DND-41 (cell line): ENCODE measurements around the gene MTHFR.

ENCODE experiments used
- ATAC-seq: fragments of 200-7000 bp; cut with Tn5 transposase; 3 replicates; pipeline ENCODE4 v1.9.1; 2021; ENCODE audit warnings: low read depth; ENCODE audit not compliant: insufficient read depth
- DNase-seq: peaks from one replicate; pipeline ENCODE4 v3.0.0-alpha.2; 2020
- H2AFZ ChIP-seq: 2 replicates; pipeline ENCODE4 v1.6.0; 2012; ENCODE audit warnings: low read depth, low read length
- H3K27ac ChIP-seq: 2 replicates; pipeline ENCODE4 v1.5.1; 2012; ENCODE audit warnings: low read length, inconsistent platforms
- H3K27me3 ChIP-seq: fragments of 200-600 bp; sonication (generic); 2 replicates; pipeline ENCODE4 v1.6.0; 2012; ENCODE audit warnings: low read length, mild to moderate bottlenecking, inconsistent platforms; ENCODE audit not compliant: insufficient read depth, poor library complexity
- H3K36me3 ChIP-seq: 2 replicates; pipeline ENCODE4 v1.5.1; 2012; ENCODE audit warnings: low read length, inconsistent platforms; ENCODE audit not compliant: insufficient read depth
- H3K4me1 ChIP-seq: 2 replicates; pipeline ENCODE4 v1.5.1; 2012; ENCODE audit warnings: mild to moderate bottlenecking, low read length; ENCODE audit not compliant: insufficient read depth
- H3K4me2 ChIP-seq: 2 replicates; pipeline ENCODE4 v1.6.0; 2012; ENCODE audit warnings: mild to moderate bottlenecking, moderate library complexity, low read length, inconsistent platforms; ENCODE audit not compliant: insufficient read depth
- H3K4me3 ChIP-seq, 2 experiments: fragments of 200-600 bp in 1 of 2; shearing (Covaris generic) in 1 of 2; 2 replicates each; pipeline ENCODE4 v1.5.1; 2012 to 2016; ENCODE audit warnings: inconsistent platforms in 2 of 2, low read length in 2 of 2, mild to moderate bottlenecking in 2 of 2, low read depth in 1 of 2, moderate library complexity in 1 of 2
- H3K79me2 ChIP-seq: 2 replicates; pipeline ENCODE4 v1.6.0; 2012; ENCODE audit warnings: low read length, inconsistent platforms; ENCODE audit not compliant: insufficient read depth
- H3K9ac ChIP-seq: 2 replicates; pipeline ENCODE4 v1.6.0; 2012; ENCODE audit warnings: low read depth, mild to moderate bottlenecking, inconsistent platforms, low read length, moderate library complexity
- H3K9me3 ChIP-seq: 2 replicates; pipeline ENCODE4 v1.5.1; 2012; ENCODE audit warnings: low read length, moderate library complexity, mild to moderate bottlenecking, inconsistent platforms; ENCODE audit not compliant: insufficient read depth, severe bottlenecking
- H4K20me1 ChIP-seq: 2 replicates; pipeline ENCODE4 v1.6.0; 2012; ENCODE audit warnings: low read length; ENCODE audit not compliant: insufficient read depth
- EZH2 ChIP-seq: IDR thresholded peaks from 3 replicates; pipeline ENCODE4 v1.6.1; 2012; ENCODE audit warnings: borderline replicate concordance, low read depth, mild to moderate bottlenecking, moderate library complexity, low read length, inconsistent platforms; ENCODE audit not compliant: severe bottlenecking
- TF ChIP-seq, protein P1 (sequence below): IDR thresholded peaks from 2 replicates; pipeline ENCODE4 v1.5.1; 2012; ENCODE audit warnings: borderline replicate concordance, low read length, moderate library complexity, mild to moderate bottlenecking; ENCODE audit not compliant: poor library complexity, severe bottlenecking; ENCODE audit errors: extremely low read depth

Gene MTHFR

DNA sequence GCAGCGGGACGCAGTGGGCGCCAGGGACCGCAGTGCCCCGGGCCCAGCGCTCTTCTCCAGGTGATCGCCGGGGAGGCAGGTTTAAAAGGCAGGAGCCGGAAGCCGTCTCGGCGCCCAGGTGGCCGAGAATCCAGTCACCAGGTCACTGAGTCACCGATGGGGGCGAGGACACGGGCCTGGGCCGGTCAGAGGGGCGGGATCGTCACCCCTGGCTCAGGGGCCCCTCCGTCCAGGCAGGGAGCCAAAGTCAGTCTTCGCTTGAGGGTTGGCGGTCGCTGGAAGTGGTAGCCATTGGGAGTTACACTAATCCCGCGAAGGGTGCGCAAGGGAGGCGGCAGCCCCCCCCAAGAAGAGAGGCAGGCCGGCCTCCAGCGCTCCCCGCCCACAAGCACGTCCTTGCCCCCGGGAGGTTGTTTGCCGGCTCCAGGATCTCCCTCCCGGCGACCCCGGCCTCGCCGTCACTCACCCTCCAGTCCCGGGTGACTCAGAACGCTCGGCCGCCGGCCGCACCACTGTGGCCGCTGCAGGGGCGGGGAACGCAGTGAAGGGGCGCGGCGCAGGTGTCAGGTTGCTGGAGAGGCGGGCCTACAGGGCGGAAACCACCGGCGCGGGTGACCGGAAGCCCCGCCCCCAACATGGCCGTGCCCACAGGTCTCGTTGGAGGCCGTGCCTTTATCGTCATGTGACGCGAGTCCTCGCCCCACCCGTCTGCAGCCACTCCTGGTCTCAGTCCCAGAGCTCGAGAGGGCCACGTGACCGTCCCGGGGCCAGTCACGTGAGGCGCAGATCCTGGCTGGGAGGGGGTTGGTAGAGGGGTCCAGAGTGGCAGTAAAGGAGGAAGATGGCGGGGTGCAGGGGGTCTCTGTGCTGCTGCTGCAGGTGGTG is at the start of gene MTHFR, which contains the start of gene CLCN6:
TSS of gene MTHFR (minus strand) at position 543 of the 885 bp plus-strand sequence. CDS start 2,848 bp downstream, outside the sequence.
TSS of gene CLCN6 (plus strand) at position 770 of the 885 bp plus-strand sequence. CDS start at position 842, 72 bp downstream.
- ATAC-seq (peak; percentile 92), DNase-seq (peak; percentile 99)
- H3K27me3 ChIP-seq, result no peaks in the 10 kb centered on the region
- H3K9ac ChIP-seq, result peak within 1 kb of the TSS; percentile 78
- H3K4me1 ChIP-seq, result peaks cover 64% of the 10 kb centered on the region
- no peaks in the 10 kb centered on the region for H3K9me3 ChIP-seq
- H3K36me3 ChIP-seq, result peaks cover 51% of the 10 kb centered on the region
- peaks cover 19% of the 10 kb centered on the region for H4K20me1 ChIP-seq
- H2AFZ ChIP-seq, result peak within 1 kb of the TSS; percentile 85
- peak within 1 kb of the TSS; percentile 94 for H3K4me2 ChIP-seq
- peaks cover 55% of the 10 kb centered on the region for H3K79me2 ChIP-seq
- H3K27ac ChIP-seq, result peak within 1 kb of the TSS; percentile 83
- H3K4me3 ChIP-seq, result peak within 1 kb of the TSS; percentile 49 to 91
- TF ChIP-seq, protein P1, sequence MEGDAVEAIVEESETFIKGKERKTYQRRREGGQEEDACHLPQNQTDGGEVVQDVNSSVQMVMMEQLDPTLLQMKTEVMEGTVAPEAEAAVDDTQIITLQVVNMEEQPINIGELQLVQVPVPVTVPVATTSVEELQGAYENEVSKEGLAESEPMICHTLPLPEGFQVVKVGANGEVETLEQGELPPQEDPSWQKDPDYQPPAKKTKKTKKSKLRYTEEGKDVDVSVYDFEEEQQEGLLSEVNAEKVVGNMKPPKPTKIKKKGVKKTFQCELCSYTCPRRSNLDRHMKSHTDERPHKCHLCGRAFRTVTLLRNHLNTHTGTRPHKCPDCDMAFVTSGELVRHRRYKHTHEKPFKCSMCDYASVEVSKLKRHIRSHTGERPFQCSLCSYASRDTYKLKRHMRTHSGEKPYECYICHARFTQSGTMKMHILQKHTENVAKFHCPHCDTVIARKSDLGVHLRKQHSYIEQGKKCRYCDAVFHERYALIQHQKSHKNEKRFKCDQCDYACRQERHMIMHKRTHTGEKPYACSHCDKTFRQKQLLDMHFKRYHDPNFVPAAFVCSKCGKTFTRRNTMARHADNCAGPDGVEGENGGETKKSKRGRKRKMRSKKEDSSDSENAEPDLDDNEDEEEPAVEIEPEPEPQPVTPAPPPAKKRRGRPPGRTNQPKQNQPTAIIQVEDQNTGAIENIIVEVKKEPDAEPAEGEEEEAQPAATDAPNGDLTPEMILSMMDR, result no peak
- no peak for TF ChIP-seq EZH2

- H3K9ac ChIP-seq, result no peak overlapping the region
These were observed 49.7 kb upstream of the MTHFR start for GRCh38 chr1:11855430-11855829.

GRCh38 chr1:11854519-11854918 is 48.8 kb upstream of the MTHFR start:
- H3K27ac ChIP-seq, result no peak overlapping the region
- no peak for TF ChIP-seq EZH2
- TF ChIP-seq, protein P1, result no peak
- no peak overlapping the region for H2AFZ ChIP-seq
- peaks cover 24% of the 10 kb centered on the region for H4K20me1 ChIP-seq
- DNase-seq (no peak), ATAC-seq (no peak)
- no peaks in the 10 kb centered on the region for H3K79me2 ChIP-seq
- H3K4me2 ChIP-seq, result no peak overlapping the region
- H3K4me1 ChIP-seq, result peaks cover 20% of the 10 kb centered on the region
- H3K4me3 ChIP-seq, result no peak overlapping the region
- H3K9ac ChIP-seq, result no peak overlapping the region
- H3K36me3 ChIP-seq, result no peaks in the 10 kb centered on the region
- no peaks in the 10 kb centered on the region for H3K27me3 ChIP-seq
- no peaks in the 10 kb centered on the region for H3K9me3 ChIP-seq

More at GRCh38 chr1:11855430-11855829, 49.7 kb upstream of the MTHFR start:
- peaks cover 23% of the 10 kb centered on the region for H4K20me1 ChIP-seq
- no peaks in the 10 kb centered on the region for H3K27me3 ChIP-seq
- TF ChIP-seq, protein P1, result no peak
- TF ChIP-seq EZH2, result no peak
- H2AFZ ChIP-seq, result no peak overlapping the region
- no peak overlapping the region for H3K4me2 ChIP-seq
- no peak overlapping the region for H3K27ac ChIP-seq
- H3K36me3 ChIP-seq, result no peaks in the 10 kb centered on the region
- no peaks in the 10 kb centered on the region for H3K9me3 ChIP-seq
- H3K79me2 ChIP-seq, result no peaks in the 10 kb centered on the region
- no peak for ATAC-seq
- H3K4me3 ChIP-seq, result no peak overlapping the region
- H3K4me1 ChIP-seq, result peaks cover 20% of the 10 kb centered on the region
- no peak for DNase-seq
